ENCODE data around the gene IMPG2. TPM values are rescaled to one million over a fixed set of nuclear protein-coding genes. Genes with fewer than 3 reads are reported as not detected.

The IMPG2 gene
- total RNA-seq, 1 experiment from 2014 or later: 0.13 TPM

GRCh38 chr3:101270149-101270548, 50.2 kb downstream of the IMPG2 start:
- POLR2A ChIA-PET (ENCODE audit: low non-redundant PET): no interaction called here
- no peak for TF ChIP-seq EZH2 (IDR thresholded peaks at IDR 0.05; ENCODE audit: borderline replicate concordance, low read depth, low read length, poor library complexity, severe bottlenecking)
- TF ChIP-seq, protein P1, sequence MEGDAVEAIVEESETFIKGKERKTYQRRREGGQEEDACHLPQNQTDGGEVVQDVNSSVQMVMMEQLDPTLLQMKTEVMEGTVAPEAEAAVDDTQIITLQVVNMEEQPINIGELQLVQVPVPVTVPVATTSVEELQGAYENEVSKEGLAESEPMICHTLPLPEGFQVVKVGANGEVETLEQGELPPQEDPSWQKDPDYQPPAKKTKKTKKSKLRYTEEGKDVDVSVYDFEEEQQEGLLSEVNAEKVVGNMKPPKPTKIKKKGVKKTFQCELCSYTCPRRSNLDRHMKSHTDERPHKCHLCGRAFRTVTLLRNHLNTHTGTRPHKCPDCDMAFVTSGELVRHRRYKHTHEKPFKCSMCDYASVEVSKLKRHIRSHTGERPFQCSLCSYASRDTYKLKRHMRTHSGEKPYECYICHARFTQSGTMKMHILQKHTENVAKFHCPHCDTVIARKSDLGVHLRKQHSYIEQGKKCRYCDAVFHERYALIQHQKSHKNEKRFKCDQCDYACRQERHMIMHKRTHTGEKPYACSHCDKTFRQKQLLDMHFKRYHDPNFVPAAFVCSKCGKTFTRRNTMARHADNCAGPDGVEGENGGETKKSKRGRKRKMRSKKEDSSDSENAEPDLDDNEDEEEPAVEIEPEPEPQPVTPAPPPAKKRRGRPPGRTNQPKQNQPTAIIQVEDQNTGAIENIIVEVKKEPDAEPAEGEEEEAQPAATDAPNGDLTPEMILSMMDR (conservative IDR thresholded peaks at IDR 0.05; ENCODE audit: low read depth, low read length): no peak
- CTCF ChIA-PET: no interaction called here
- no peak for DNase-seq (ENCODE audit: low spot score)
- Histone ChIP-seq H3K27me3 (replicated peaks; ENCODE audit: insufficient read depth, low read depth, low read length, poor library complexity) (no peaks in the 10 kb centered on the region), H3K36me3 (ENCODE audit: insufficient read depth, low read length, poor library complexity, severe bottlenecking) (no peaks in the 10 kb centered on the region), H3K9me3 (ENCODE audit: low read depth, low read length, poor library complexity, severe bottlenecking) (peaks cover 2% of the 10 kb centered on the region), H3K4me3 (ENCODE audit: low read depth, low read length, poor library complexity, severe bottlenecking) (no peak overlapping the region), H3K4me1 (ENCODE audit: insufficient read depth, low read length, poor library complexity, severe bottlenecking) (no peaks in the 10 kb centered on the region), H3K27ac (ENCODE audit: low read depth, low read length, poor library complexity, severe bottlenecking) (no peak overlapping the region)
- intact Hi-C loops (cut with micrococcal nuclease; ENCODE audit: unreplicated experiment): no loop called here
- BruUV-seq (replicated peaks): no TSS peak

DNA sequence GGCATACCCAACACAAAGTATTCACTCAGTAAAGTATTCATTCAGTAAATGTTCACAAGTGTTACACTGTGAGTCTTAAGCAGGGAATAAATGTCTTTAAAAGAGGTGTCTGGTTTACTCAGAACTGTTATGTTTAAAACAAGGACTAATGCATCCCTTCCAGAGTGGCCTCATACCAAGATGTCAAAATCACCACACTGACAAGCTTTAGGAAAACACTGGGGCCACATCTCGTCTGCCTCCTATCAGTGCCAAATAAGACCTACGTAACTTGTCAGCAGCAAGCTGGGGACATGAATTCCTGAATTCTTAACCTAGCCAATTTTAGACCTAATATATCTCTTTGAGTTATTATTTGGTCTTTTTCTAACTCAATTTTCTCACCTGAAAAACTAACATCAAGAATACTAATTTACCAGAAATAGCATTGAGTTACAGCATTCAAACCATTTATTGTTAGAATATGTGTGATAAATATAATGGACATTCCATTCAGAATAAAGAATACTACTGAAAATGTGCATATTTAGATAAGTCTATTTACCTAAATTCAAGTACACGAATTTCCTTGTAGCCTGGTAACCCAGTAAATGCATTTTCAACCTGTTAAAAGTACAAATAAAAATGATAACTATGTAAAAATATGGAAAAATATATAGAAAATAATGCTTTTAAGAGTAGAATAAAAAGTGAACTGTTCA, 51.3 kb downstream of the IMPG2 start:
- no peak for DNase-seq (ENCODE audit: low spot score)
- BruUV-seq (replicated peaks): no TSS peak
- Histone ChIP-seq H3K4me3 (ENCODE audit: low read depth, low read length, poor library complexity, severe bottlenecking) (no peak overlapping the region), H3K27ac (ENCODE audit: low read depth, low read length, poor library complexity, severe bottlenecking) (no peak overlapping the region), H3K9me3 (ENCODE audit: low read depth, low read length, poor library complexity, severe bottlenecking) (peaks cover 5% of the 10 kb centered on the region), H3K4me1 (ENCODE audit: insufficient read depth, low read length, poor library complexity, severe bottlenecking) (no peaks in the 10 kb centered on the region), H3K36me3 (ENCODE audit: insufficient read depth, low read length, poor library complexity, severe bottlenecking) (no peaks in the 10 kb centered on the region), H3K27me3 (replicated peaks; ENCODE audit: insufficient read depth, low read depth, low read length, poor library complexity) (no peaks in the 10 kb centered on the region)
- intact Hi-C loops (cut with micrococcal nuclease; ENCODE audit: unreplicated experiment): no loop called here
- POLR2A ChIA-PET (ENCODE audit: low non-redundant PET): no interaction called here
- TF ChIP-seq, protein P1 (conservative IDR thresholded peaks at IDR 0.05; ENCODE audit: low read depth, low read length): no peak
- no peak for TF ChIP-seq EZH2 (IDR thresholded peaks at IDR 0.05; ENCODE audit: borderline replicate concordance, low read depth, low read length, poor library complexity, severe bottlenecking)
- CTCF ChIA-PET: no interaction called here

GRCh38 chr3:101268141-101268540, 52.2 kb downstream of the IMPG2 start:
- intact Hi-C loops (cut with micrococcal nuclease; ENCODE audit: unreplicated experiment): no loop called here
- no peaks in the 10 kb centered on the region for H3K36me3 ChIP-seq (ENCODE audit: insufficient read depth, low read length, poor library complexity, severe bottlenecking)
- BruUV-seq (replicated peaks): no TSS peak
- no peaks in the 10 kb centered on the region for H3K4me1 ChIP-seq (ENCODE audit: insufficient read depth, low read length, poor library complexity, severe bottlenecking)
- POLR2A ChIA-PET (ENCODE audit: low non-redundant PET): no interaction called here
- no peak overlapping the region for H3K27ac ChIP-seq (ENCODE audit: low read depth, low read length, poor library complexity, severe bottlenecking)
- no peak overlapping the region for H3K4me3 ChIP-seq (ENCODE audit: low read depth, low read length, poor library complexity, severe bottlenecking)
- no peaks in the 10 kb centered on the region for H3K27me3 ChIP-seq (replicated peaks; ENCODE audit: insufficient read depth, low read depth, low read length, poor library complexity)
- TF ChIP-seq, protein P1 (conservative IDR thresholded peaks at IDR 0.05; ENCODE audit: low read depth, low read length): no peak
- no peak for TF ChIP-seq EZH2 (IDR thresholded peaks at IDR 0.05; ENCODE audit: borderline replicate concordance, low read depth, low read length, poor library complexity, severe bottlenecking)
- CTCF ChIA-PET: no interaction called here
- peaks cover 5% of the 10 kb centered on the region for H3K9me3 ChIP-seq (ENCODE audit: low read depth, low read length, poor library complexity, severe bottlenecking)
- no peak for DNase-seq (ENCODE audit: low spot score)

Measured in A673 (cell line).